HG02970 (cell line): Measurements from ENCODE around the gene KCNK6.
"Not testable (repeated sequence)": the region's sequence is repeated elsewhere in the genome, so short reads cannot be mapped to it uniquely, and the experiment has no call there.

Experiments used
- ATAC-seq: cut with Tn5 transposase; IDR thresholded peaks from one replicate; pipeline ENCODE4 v1.9.1; 2021; ENCODE audit warnings: mild to moderate bottlenecking, moderate library complexity, moderate number of reproducible peaks; ENCODE audit not compliant: unreplicated experiment, low FRiP score

The KCNK6 gene

GRCh38 chr19:38321646-38322196, 2.1 kb downstream of the KCNK6 start:
- ATAC-seq: no peak

- no peak for ATAC-seq
Measured at GRCh38 chr19:38323291-38323690, 3.6 kb downstream of the KCNK6 start.

DNA sequence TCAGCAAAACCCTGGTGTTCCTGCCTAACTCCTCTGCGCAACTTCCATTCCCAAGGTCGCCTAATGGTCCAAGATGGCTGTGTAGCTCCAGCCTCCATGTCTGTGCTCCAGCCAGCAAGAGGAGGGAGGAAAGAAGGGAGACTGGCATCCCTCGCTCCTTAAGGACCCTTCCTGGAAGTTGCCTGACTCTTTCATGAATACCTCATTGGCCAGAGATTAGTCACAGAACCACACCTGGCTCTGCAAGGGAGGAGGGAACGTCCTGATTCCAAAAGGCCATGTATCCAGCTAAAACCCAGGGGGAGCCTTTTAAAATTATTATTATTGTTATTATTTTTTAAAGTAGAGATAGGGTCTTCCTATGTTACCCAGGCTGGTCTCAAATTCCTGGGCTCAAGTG, 4.8 kb downstream of the KCNK6 start:
- ATAC-seq: no peak

GRCh38 chr19:38326591-38326990, 6.9 kb downstream of the KCNK6 start:
- ATAC-seq: no peak

- no peak for ATAC-seq
Measured at GRCh38 chr19:38329651-38330050, 10.0 kb downstream of the KCNK6 start.

- no peak for ATAC-seq
Measured at GRCh38 chr19:38331728-38332127, 12.1 kb downstream of the KCNK6 start.

GRCh38 chr19:38333245-38333644, 13.6 kb downstream of the KCNK6 start:
- no peak for ATAC-seq

GRCh38 chr19:38335949-38336637, 16.4 kb downstream of the KCNK6 start:
- peak; percentile 70 for ATAC-seq

GRCh38 chr19:38336638-38337359, 17.2 kb downstream of the KCNK6 start:
- peak; percentile 58 for ATAC-seq

DNA sequence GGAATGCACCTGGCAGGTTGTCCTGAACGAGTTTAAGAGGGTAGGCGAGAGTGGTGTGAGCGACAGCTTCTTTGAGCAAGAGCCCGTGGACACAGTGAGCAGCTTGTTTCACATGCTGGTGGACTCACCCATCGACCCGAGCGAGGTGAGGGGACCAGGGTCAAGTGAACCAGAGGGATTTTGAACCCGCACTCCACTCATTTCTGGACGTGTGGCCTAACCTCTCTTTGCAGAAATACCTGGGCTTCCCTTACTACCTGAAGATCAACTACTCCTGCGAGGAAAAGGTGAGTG, 17.7 kb downstream of the KCNK6 start:
- ATAC-seq: no peak

- ATAC-seq: not testable (repeated sequence)
Measured at GRCh38 chr19:38339011-38339410, 19.4 kb downstream of the KCNK6 start.

GRCh38 chr19:38340927-38341326, 21.3 kb downstream of the KCNK6 start:
- ATAC-seq: no peak

- no peak for ATAC-seq
Measured at GRCh38 chr19:38346837-38347236, 27.2 kb downstream of the KCNK6 start.

- no peak for ATAC-seq
Measured at GRCh38 chr19:38350883-38351282, 31.2 kb downstream of the KCNK6 start.

GRCh38 chr19:38351865-38352395, 32.3 kb downstream of the KCNK6 start:
- no peak for ATAC-seq

DNA sequence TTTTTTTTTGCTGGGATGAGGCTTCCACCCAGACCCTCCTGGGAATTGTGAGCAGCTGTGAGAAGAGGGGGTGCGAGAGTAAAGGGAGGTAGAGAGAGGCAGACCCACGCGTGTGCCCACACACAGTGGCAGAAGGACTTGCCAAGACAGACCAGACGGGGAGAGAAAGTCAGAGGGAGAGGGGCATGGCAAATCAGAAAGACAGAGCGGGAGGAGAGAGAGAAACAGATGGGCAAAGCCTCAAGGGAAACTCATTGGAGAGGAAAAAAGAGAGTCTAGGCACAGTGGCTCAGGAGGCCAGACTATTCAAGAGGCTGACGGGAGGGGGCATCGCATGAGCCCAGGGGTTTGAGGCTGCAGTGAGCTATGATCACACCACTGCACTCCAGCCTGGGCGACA, 33.0 kb downstream of the KCNK6 start:
- no peak for ATAC-seq

DNA sequence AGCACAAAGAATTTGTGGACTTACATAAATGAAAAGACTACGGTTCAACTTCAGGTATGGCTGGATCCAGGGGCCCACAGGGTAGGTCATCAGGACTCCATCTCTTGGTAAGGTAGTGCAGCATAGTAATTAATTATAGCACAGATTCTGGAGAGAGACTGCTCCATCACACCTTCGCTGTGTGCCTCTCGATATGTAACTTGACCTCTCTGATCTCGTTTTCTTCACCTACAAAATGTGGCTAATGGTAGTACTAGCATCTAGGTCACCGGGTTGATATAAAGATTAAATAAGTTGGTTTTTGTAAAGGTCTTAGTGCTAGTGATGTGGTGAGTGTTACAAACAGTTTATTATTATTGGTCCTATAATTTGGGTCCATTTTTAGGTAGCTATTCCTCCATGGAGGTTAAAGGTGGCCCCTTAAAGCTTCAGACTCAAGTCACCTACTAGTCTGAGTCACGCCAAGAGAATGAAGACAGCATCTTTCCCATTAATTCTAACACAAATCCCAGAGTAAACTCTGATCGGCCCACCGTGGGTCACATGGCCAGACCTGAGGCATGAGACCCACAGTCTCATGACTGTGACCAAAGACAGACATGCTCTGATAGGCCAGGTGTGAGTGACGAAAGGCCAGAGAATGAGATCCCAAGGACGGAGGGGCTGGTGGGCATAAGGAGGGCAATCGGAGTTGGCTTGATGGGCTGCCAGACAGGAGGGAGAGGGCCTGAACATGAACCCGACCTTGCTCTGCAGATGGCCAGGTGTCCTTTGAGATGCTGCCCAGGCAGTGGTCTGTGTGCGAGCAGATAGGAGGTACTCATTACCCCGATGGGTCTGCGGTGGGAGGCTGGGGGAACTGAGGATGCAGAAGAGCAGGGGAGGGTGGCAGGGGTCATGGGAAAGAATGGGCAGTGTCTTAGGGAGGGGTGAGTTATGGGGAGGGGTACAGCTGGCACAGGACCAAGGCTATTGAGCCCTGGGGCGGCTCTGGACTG, 36.4 kb downstream of the KCNK6 start:
- no peak for ATAC-seq

DNA sequence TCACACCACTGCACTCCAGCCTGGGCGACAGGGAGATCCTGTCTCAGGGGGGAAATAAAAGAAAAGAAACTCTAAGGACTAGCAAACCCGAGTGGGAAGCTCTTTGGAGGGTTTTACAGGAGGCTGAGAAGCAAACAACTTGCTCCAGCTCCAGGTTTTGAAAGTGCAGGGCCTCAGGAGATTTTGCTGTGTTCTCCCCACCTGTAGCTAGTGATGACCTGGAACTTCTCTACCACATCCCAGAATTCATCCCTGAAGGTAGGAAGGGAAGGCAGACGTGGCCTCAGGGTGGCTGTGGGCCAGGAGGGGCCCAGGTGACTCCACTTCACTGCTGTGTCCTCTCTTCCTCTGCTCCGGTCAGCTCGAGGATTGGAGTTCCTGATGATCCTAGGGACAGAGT, 38.4 kb downstream of the KCNK6 start:
- ATAC-seq: no peak

- ATAC-seq: no peak
Measured at GRCh38 chr19:38359242-38360021, 39.8 kb downstream of the KCNK6 start.

GRCh38 chr19:38360351-38360750, 40.7 kb downstream of the KCNK6 start:
- no peak for ATAC-seq
